AG09319 (cell line): ENCODE results near the gene N4BP3.

Experiments used
- DNase-seq: peaks from one replicate; pipeline ENCODE4 v3.0.0-alpha.2; 2010; ENCODE audit warnings: low read depth; ENCODE audit errors: extremely low read depth
- CTCF ChIP-seq: IDR thresholded peaks from 2 replicates; pipeline ENCODE4 v1.5.1; 2011; ENCODE audit warnings: low read depth, mild to moderate bottlenecking, inconsistent platforms, low read length, moderate library complexity

Gene N4BP3

GRCh38 chr5:178145965-178146820, 32.9 kb downstream of the N4BP3 start:
- no peak for DNase-seq
- TF ChIP-seq CTCF: peak; percentile 74

- TF ChIP-seq CTCF: no peak
- DNase-seq: no peak
Observed at GRCh38 chr5:178147406-178147805, 34.1 kb downstream of the N4BP3 start.

- no peak for TF ChIP-seq CTCF
- DNase-seq: no peak
Observed at GRCh38 chr5:178149199-178149932, 36.0 kb downstream of the N4BP3 start.

- TF ChIP-seq CTCF: no peak
- DNase-seq: no peak
Observed at GRCh38 chr5:178150977-178151734, 37.8 kb downstream of the N4BP3 start.

- no peak for DNase-seq
- TF ChIP-seq CTCF: no peak
Observed at GRCh38 chr5:178152491-178153444, 39.4 kb downstream of the N4BP3 start.

- no peak for TF ChIP-seq CTCF
- DNase-seq: peak; percentile 97
Observed at GRCh38 chr5:178153530-178154340, 40.4 kb downstream of the N4BP3 start, which contains the start of gene NHP2. Gene NHP2 (minus strand): TSS chr5:178153885. CDS start chr5:178153817, 68 bp downstream.
